Activated T-cell treated with anti-CD3 and anti-CD28 coated beads, Interleukin-2, amount 50 U/mL, for 72 hours (primary cell): ENCODE results near the gene CLIP2. TPM values are rescaled to one million over a fixed set of nuclear protein-coding genes. Genes with fewer than 3 reads are reported as not detected.
"Not testable (repeated sequence)": the region's sequence is repeated elsewhere in the genome, so short reads cannot be mapped to it uniquely, and the experiment has no call there.

Experiments
- ATAC-seq, 2 donors: fragments of 150-1000 bp; cut with Tn5 transposase; replicated peaks in 1 of 2; 2 replicates each; pipeline ENCODE4 v1.10.0; 2021; ENCODE audit warnings: moderate library complexity in 2 of 2, mild to moderate bottlenecking in 1 of 2
- DNase-seq, 2 donors: peaks; one replicate each; pipeline ENCODE4 v3.0.0; 2021 to 2022; ENCODE audit warnings: mixed read lengths in 1 of 2
- H3K27ac Mint-ChIP-seq: one replicate; pipeline ENCODE4 v1.8.0; 2022; ENCODE audit warnings: mild to moderate bottlenecking, moderate library complexity, mixed read lengths
- H3K27me3 Mint-ChIP-seq: one replicate; pipeline ENCODE4 v1.8.0; 2022; ENCODE audit warnings: low read depth, mixed read lengths
- H3K36me3 Mint-ChIP-seq, 2 donors: one replicate each; pipeline ENCODE4 v1.8.0; 2022; ENCODE audit warnings: mixed read lengths in 2 of 2, mild to moderate bottlenecking in 1 of 2; ENCODE audit not compliant: insufficient read depth in 2 of 2
- H3K4me1 Mint-ChIP-seq: one replicate; pipeline ENCODE4 v1.8.0; 2022; ENCODE audit warnings: low read depth, mixed read lengths
- H3K4me3 Mint-ChIP-seq, 2 donors: one replicate each; pipeline ENCODE4 v1.8.0; 2022; ENCODE audit warnings: mild to moderate bottlenecking in 2 of 2, mixed read lengths in 2 of 2, moderate library complexity in 2 of 2
- H3K9me3 Mint-ChIP-seq, 2 donors: one replicate each; pipeline ENCODE4 v1.8.0; 2022; ENCODE audit warnings: mixed read lengths in 2 of 2
- total RNA-seq, 2 donors: library from RNA; stranded (reverse); gene quantifications; one replicate each; pipeline ENCODE4 v1.2.3, GENCODE V29; 2022

The CLIP2 gene
- total RNA-seq, 2 donors from 2014 or later: 2.4 to 3.2 TPM

DNA sequence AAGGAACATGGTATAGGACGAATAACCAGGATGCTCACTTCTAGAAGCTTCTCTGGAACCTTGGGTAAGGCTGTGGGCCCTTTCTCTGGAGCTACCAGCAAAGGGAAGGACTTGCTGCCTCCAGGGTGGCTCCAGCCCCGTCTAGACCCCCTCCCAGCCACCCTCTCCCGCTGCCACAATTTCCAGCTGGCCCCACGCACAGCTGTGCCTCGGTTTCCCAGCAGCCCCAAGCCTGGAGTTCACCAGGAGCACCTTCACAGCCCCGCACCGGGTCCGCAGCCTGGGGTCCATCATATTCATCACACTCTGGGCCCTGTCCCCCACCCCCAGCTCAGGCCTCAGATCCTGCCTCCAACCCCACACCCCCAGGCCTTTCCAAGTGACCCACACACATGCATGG is 128.9 kb downstream of the CLIP2 start:
- Mint-ChIP-seq H3K36me3 (no peaks in the 10 kb centered on the region), H3K9me3 (no peaks in the 10 kb centered on the region), H3K4me3 (no peak overlapping the region), H3K27me3 (no peaks in the 10 kb centered on the region), H3K27ac (no peak overlapping the region), H3K4me1 (no peaks in the 10 kb centered on the region)
- ATAC-seq: no peak
- DNase-seq: no peak

DNA sequence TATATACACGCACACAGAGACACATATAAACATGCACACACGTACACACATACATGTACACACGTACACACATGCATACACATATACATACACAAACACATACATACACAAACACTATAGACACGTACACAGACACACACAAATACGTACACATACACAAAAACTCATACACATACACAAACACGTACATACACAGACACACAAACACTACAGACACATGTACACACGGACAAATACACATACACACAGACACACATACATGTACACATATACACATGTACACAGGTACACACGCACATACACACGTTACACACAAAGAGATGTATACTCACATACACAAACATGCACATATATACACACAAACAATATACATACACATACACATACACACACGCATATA is 129.3 kb downstream of the CLIP2 start:
- no peak for DNase-seq
- Mint-ChIP-seq H3K27me3 (no peaks in the 10 kb centered on the region), H3K9me3 (no peaks in the 10 kb centered on the region), H3K27ac (no peak overlapping the region), H3K36me3 (no peaks in the 10 kb centered on the region), H3K4me1 (no peaks in the 10 kb centered on the region), H3K4me3 (no peak overlapping the region)
- no peak for ATAC-seq

DNA sequence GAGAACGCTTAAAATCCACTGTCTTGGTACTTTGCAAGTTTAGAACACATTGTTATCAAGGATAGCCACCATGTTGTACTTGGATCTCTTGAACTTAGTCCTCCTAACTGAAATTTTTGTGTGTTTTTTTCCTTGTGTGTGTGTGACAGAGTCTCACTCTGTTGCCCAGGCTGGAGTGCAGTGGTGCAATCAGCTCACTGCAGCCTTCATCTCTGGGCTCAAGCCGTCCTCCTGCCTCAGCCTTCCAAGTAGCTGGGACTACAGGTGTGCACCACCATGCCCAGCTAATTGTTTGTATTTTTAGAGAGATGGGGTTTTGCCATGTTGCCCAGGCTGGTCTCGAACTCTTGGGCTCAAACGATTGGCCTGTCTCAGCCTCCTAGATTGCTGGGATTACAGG is 130.0 kb downstream of the CLIP2 start:
- H3K36me3 Mint-ChIP-seq, ATAC-seq, H3K4me1 Mint-ChIP-seq, H3K4me3 Mint-ChIP-seq, H3K9me3 Mint-ChIP-seq, DNase-seq, H3K27me3 Mint-ChIP-seq, H3K27ac Mint-ChIP-seq: not testable (repeated sequence)

DNA sequence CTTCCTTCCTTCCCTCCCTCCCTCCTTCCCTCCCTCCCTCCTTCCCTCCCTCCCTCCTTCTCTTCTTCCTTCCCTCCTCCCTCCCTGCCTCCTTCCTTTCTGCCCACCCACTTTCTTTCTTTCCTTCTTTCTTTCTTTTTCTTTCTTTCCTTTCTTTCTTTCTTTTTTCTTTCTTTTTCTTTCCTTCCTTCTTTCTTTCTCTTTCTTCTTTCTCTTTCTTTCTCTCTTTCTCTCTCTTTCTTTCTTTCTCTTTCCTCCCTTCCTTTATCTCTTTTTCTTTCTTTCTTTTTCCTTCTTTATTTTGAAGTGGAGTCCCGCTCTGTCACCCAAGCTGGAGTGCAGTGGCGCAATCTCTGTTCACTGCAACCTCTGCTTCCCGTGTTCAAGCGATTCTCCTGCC is 130.8 kb downstream of the CLIP2 start:
- ATAC-seq (no peak), DNase-seq (no peak)
- no peaks in the 10 kb centered on the region for H3K4me1 Mint-ChIP-seq
- H3K27me3 Mint-ChIP-seq: no peaks in the 10 kb centered on the region
- no peaks in the 10 kb centered on the region for H3K36me3 Mint-ChIP-seq
- no peak overlapping the region for H3K4me3 Mint-ChIP-seq
- no peak overlapping the region for H3K27ac Mint-ChIP-seq
- H3K9me3 Mint-ChIP-seq: no peaks in the 10 kb centered on the region

DNA sequence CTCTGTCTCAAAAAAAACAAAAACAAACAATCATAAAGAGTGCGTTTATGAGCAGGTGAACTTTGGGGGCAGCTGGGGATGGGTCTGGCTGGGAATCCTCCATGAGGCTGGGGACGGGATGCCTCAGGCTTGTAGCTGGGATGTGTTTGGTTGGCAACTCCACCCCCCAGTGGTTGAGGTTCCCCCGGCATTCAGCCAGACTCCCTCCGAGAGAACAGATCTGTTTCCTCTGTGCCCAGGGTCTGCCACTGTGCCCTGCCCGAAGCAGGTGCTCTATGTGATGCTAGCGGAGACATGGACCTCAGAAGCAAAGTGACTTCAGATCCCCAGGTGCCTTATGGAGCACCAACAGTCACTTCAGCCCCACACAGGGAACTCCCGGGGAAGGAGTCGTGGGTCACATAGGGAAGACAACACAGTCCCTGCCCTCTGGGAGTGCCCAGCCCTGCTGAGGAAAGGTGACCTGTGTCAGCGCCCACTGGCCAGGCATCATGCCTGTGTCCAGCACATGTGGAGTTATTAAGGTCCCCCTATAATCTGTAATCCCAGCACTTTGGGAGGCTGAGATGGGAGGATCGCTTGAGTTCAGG is 135.2 kb downstream of the CLIP2 start:
- no peaks in the 10 kb centered on the region for H3K36me3 Mint-ChIP-seq
- no peaks in the 10 kb centered on the region for H3K9me3 Mint-ChIP-seq
- H3K4me3 Mint-ChIP-seq: no peak overlapping the region
- H3K4me1 Mint-ChIP-seq: no peaks in the 10 kb centered on the region
- no peak for ATAC-seq
- DNase-seq: no peak
- H3K27ac Mint-ChIP-seq: no peak overlapping the region
- H3K27me3 Mint-ChIP-seq: no peaks in the 10 kb centered on the region

DNA sequence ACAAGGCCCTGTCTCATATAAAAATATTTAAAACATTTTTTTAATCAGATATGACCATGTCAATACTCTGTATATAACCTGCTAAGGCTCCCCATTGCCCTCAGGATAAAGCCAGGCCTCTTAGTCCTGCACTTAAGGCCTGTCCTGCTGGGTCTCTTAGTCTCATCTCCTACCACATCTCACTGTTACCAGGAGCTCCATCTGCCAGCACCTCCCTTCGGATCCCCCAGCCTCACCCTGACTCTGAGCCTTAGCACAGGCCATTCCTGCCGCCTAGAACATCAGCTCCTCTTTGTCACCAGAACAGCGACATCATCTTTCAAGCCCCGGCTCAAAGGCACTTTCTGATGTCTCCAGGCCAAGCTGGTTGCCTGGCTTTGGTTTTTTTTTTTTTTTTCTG is 138.8 kb downstream of the CLIP2 start:
- H3K4me3 Mint-ChIP-seq: no peak overlapping the region
- no peaks in the 10 kb centered on the region for H3K4me1 Mint-ChIP-seq
- ATAC-seq: no peak
- no peak for DNase-seq
- no peak overlapping the region for H3K27ac Mint-ChIP-seq
- H3K9me3 Mint-ChIP-seq: no peaks in the 10 kb centered on the region
- no peaks in the 10 kb centered on the region for H3K36me3 Mint-ChIP-seq
- no peaks in the 10 kb centered on the region for H3K27me3 Mint-ChIP-seq

DNA sequence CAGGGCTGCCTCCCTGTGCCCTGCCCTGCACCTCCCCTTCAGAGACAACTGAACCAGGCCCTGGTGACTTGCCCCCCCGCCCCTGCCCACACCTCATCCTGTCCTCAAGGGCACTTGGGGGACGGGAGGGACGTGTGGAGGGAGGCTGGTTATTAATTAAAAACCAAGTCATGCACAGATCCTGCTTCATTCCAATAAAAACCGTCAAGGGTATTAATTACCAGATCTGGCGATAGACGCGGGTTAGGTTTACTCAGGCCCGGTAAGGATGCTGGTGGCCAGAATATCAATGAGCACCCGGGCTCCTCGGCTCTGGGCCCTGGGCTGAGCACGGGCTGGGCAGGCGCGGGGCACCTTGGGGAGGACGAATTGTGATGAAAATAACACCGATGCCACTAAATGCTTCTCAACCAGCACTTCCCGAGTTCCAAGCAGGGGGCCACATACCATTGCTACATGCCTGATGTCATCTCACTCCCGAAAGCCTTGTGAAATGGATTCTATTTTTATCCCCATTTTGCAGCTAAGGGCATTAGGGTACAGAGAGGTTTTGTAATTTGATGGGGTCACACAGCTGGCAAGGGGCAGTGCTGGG is 140.0 kb downstream of the CLIP2 start:
- Mint-ChIP-seq H3K4me3 (no peak overlapping the region), H3K4me1 (no peaks in the 10 kb centered on the region), H3K27me3 (no peaks in the 10 kb centered on the region), H3K9me3 (no peaks in the 10 kb centered on the region), H3K36me3 (no peaks in the 10 kb centered on the region), H3K27ac (no peak overlapping the region)
- ATAC-seq (no peak), DNase-seq (no peak)

DNA sequence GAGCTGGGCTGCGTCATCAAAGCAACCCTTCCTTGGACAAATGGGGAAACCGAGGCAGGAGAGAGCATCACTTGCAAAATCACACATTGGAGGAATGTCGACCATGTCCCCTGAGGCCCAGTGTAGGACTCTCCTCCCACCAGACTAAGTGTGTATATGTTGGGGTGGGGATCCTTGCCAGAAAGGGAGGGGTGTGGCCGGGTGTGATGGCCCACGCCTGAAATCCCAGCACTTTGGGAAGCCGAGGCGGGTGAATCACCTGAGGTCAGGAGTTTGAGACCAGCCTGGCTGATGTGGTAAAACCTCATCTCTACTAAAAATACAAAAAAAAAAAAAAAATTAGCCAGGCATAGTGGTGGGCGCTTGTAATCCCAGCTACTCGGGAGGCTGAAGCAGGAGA is 141.2 kb downstream of the CLIP2 start:
- H3K4me3 Mint-ChIP-seq, ATAC-seq, DNase-seq, H3K4me1 Mint-ChIP-seq, H3K27ac Mint-ChIP-seq, H3K9me3 Mint-ChIP-seq, H3K36me3 Mint-ChIP-seq, H3K27me3 Mint-ChIP-seq: not testable (repeated sequence)

DNA sequence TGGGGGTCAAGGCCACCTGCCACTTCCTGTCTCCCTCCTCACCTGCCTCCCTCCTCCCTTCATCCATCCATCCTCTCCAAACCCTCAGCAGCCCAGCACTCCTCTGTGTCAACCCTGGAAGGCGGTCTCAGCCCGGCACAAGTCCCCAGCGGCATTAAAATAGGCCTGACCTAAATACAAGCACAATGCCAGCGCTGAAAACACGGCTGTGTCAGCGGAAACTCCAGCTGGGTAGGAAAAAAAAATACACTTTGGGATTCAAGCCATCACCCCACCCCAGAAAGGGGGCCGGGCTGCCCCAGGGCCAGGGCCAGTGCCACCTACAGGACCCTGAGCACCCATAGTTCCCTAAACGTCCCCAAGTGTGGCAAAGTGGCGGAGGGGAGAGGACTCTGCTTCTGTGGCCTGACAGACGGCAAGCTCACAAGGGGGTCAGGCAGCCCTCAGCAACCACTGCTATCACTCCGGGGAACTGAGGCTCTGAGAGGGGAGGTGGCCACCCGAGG is 141.8 kb downstream of the CLIP2 start:
- no peaks in the 10 kb centered on the region for H3K36me3 Mint-ChIP-seq
- no peaks in the 10 kb centered on the region for H3K4me1 Mint-ChIP-seq
- ATAC-seq (no peak), DNase-seq (no peak)
- no peaks in the 10 kb centered on the region for H3K9me3 Mint-ChIP-seq
- H3K4me3 Mint-ChIP-seq: no peak overlapping the region
- H3K27ac Mint-ChIP-seq: no peak overlapping the region
- no peaks in the 10 kb centered on the region for H3K27me3 Mint-ChIP-seq

DNA sequence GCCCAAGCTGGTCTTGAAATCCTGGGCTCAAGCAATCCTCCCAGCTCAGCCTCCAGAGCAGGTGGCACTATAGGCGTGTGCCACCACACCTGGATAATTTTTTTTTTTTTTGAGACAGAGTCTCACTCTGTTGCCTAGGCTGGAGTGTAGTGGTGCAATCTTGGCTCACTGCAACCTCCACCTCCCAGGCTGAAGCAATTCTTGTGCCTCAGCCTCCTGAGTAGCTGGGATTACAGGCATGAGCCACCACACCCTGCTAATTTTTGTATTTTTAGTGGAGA is 148.0 kb downstream of the CLIP2 start:
- not testable (repeated sequence) for H3K27ac Mint-ChIP-seq, H3K36me3 Mint-ChIP-seq, H3K4me1 Mint-ChIP-seq, H3K9me3 Mint-ChIP-seq, H3K27me3 Mint-ChIP-seq, ATAC-seq, H3K4me3 Mint-ChIP-seq, DNase-seq

DNA sequence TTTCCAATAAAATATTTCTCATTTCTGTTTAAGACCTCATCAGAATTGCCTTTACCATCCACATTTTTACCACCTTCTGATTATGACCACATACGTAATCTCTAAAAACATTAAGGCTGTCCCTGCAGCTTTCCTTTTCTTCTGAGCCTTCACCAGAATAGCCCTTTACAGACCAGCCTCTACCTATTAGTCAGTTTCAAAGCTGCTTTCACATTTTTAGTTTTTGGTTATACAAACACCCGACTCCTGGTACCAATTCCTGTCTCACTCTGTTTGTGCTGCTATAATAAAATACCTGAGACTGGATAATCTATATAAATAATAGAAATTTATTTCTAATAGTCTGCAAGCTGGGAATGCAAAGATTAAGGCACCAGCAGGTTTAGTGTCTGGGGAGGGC is 149.1 kb downstream of the CLIP2 start:
- H3K4me3 Mint-ChIP-seq: no peak overlapping the region
- DNase-seq (no peak), ATAC-seq (no peak)
- H3K27me3 Mint-ChIP-seq: no peaks in the 10 kb centered on the region
- no peaks in the 10 kb centered on the region for H3K4me1 Mint-ChIP-seq
- peaks cover 2 to 5% of the 10 kb centered on the region in 2 donors for H3K9me3 Mint-ChIP-seq
- no peak overlapping the region for H3K27ac Mint-ChIP-seq
- peaks cover 0 to 5% of the 10 kb centered on the region in 2 donors for H3K36me3 Mint-ChIP-seq

DNA sequence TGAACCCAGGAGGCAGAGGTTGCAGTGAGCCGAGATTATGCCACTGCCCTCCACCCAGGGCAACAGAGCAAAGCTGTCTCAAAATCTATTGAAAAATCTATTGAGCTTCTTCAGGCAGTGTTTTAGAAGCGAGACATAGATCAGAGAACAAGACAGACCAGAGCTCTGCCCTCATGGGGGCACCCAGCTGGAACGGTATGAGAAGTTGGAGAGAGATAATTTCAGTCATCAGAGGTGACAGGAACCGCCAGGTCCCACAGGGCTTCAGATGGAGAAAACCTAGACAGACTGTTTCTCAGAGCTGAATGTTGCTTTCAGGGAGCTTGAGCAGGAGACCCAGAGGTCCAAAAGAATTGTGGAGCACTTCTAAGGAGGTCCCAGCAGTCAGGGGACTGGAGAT is 150.3 kb downstream of the CLIP2 start:
- no peaks in the 10 kb centered on the region for H3K27me3 Mint-ChIP-seq
- ATAC-seq (no peak), DNase-seq (no peak)
- peaks cover 2 to 5% of the 10 kb centered on the region in 2 donors for H3K9me3 Mint-ChIP-seq
- H3K27ac Mint-ChIP-seq: no peak overlapping the region
- H3K4me3 Mint-ChIP-seq: no peak overlapping the region
- H3K36me3 Mint-ChIP-seq: peaks cover 0 to 5% of the 10 kb centered on the region in 2 donors
- H3K4me1 Mint-ChIP-seq: no peaks in the 10 kb centered on the region

DNA sequence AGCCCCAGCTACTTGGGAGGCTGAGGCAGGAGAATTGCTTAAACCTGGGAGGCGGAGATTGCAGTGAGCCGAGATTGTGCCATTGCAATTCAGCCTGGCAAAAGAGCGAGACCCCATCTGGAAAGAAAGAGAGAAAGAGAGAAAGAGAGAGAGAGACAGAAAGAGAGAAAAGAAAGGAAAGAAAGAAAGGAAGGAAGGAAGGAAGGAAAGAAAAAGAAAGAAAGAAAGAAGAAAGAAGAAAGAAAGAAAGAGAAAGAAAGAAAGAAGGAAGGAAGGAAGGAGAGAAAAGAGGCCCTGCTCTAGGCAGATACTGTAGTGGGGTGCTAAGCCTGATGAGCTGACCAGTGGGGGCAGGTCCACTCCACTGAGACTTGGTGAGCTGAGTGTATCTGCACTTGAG is 150.9 kb downstream of the CLIP2 start:
- H3K4me3 Mint-ChIP-seq, H3K27me3 Mint-ChIP-seq, DNase-seq, H3K4me1 Mint-ChIP-seq, H3K9me3 Mint-ChIP-seq, H3K27ac Mint-ChIP-seq, H3K36me3 Mint-ChIP-seq, ATAC-seq: not testable (repeated sequence)

DNA sequence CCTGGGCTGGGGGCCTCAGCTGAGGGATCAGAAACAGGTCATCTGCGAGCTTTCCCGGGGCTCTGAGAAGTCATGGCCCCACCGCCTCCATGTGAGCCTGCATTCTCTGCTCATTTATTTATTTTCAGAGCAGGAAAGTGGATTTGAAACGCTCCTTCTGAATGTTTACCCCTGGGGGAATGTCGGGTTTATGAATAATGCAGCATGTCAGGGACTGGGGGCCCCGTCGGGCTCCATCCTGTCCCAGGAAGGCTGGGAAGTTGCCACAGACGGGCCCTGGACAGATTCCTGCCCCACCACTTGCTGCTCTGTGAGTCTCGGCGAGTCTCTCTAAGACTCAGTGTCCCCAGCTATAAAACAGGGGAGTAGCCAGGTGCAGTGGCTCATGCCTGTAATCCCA is 152.6 kb downstream of the CLIP2 start:
- no peak overlapping the region for H3K27ac Mint-ChIP-seq
- no peak overlapping the region for H3K4me3 Mint-ChIP-seq
- DNase-seq (no peak), ATAC-seq (no peak)
- H3K9me3 Mint-ChIP-seq: peaks cover 2 to 4% of the 10 kb centered on the region in 2 donors
- no peaks in the 10 kb centered on the region for H3K27me3 Mint-ChIP-seq
- H3K36me3 Mint-ChIP-seq: peaks cover 0 to 5% of the 10 kb centered on the region in 2 donors
- no peaks in the 10 kb centered on the region for H3K4me1 Mint-ChIP-seq
